SH-SY5Y (cell line): ENCODE data around the gene PHF19.

Experiments used
- GATA2 ChIP-seq: IDR thresholded peaks from 2 replicates; pipeline ENCODE4 v1.6.1; 2011; ENCODE audit warnings: mild to moderate bottlenecking, low read depth, low read length
- GATA3 ChIP-seq: IDR thresholded peaks from 2 replicates; pipeline ENCODE4 v1.6.1; 2011; ENCODE audit warnings: low read depth, mild to moderate bottlenecking, low read length, moderate library complexity

Gene PHF19

GRCh38 chr9:120902569-120903535 lies 25.9 kb upstream of the PHF19 start:
- TF ChIP-seq GATA2 (no peak), GATA3 (no peak)

- TF ChIP-seq GATA3 (no peak), GATA2 (no peak)
These were observed 25.0 kb upstream of the PHF19 start for GRCh38 chr9:120901755-120902568.

GRCh38 chr9:120900824-120901223 lies 23.8 kb upstream of the PHF19 start:
- TF ChIP-seq GATA3 (no peak), GATA2 (no peak)

GRCh38 chr9:120899490-120900068 lies 22.6 kb upstream of the PHF19 start:
- TF ChIP-seq GATA2 (no peak), GATA3 (no peak)

- TF ChIP-seq GATA3 = no peak
- TF ChIP-seq GATA2 = no peak
These were observed 21.4 kb upstream of the PHF19 start for GRCh38 chr9:120898396-120898795.

GRCh38 chr9:120895951-120896350 lies 19.0 kb upstream of the PHF19 start:
- TF ChIP-seq GATA2 (no peak), GATA3 (no peak)

- TF ChIP-seq GATA3 (no peak), GATA2 (no peak)
These were observed 17.5 kb upstream of the PHF19 start for GRCh38 chr9:120894321-120895148.

GRCh38 chr9:120893611-120894307 lies 16.8 kb upstream of the PHF19 start:
- TF ChIP-seq GATA2 (no peak), GATA3 (no peak)

GRCh38 chr9:120892748-120893610 lies 16.0 kb upstream of the PHF19 start:
- no peak for TF ChIP-seq GATA3
- TF ChIP-seq GATA2 = no peak

GRCh38 chr9:120891884-120892747 lies 15.1 kb upstream of the PHF19 start:
- no peak for TF ChIP-seq GATA3
- TF ChIP-seq GATA2 = no peak

GRCh38 chr9:120891245-120891883 lies 14.4 kb upstream of the PHF19 start:
- TF ChIP-seq GATA3 (no peak), GATA2 (no peak)
